OCI-LY3 (cell line): ENCODE data around the gene SMYD3.

Experiments
- CTCF ChIP-seq: fragments of 200-600, 300-600 bp; sonication (generic); IDR thresholded peaks from 2 replicates; pipeline ENCODE4 v1.5.1; 2014; ENCODE audit warnings: antibody characterized with exemption, low read length, low read depth
- EZH2phosphoT487 ChIP-seq: fragments of 200-600 bp; shearing (Covaris generic); IDR thresholded peaks from 2 replicates; pipeline ENCODE4 v1.6.1; 2018; ENCODE audit warnings: antibody characterized with exemption, mixed run types, low read depth

- TF ChIP-seq CTCF, result no peak
- TF ChIP-seq EZH2phosphoT487, result no peak
Observed at GRCh38 chr1:246131095-246131494, 376.0 kb downstream of the SMYD3 start.
